ENCODE data around the gene FRAT2. TPM values are rescaled to one million over a fixed set of nuclear protein-coding genes. Genes with fewer than 3 reads are reported as not detected.

FRAT2 gene, protein sequence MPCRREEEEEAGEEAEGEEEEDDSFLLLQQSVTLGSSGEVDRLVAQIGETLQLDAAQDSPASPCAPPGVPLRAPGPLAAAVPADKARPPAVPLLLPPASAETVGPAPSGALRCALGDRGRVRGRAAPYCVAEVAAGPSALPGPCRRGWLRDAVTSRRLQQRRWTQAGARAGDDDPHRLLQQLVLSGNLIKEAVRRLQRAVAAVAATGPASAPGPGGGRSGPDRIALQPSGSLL
- 3.1 and 4.8 TPM in 2 replicates for total RNA-seq (2014; rRNA removed; shearing (Covaris generic))

GRCh38 chr10:97334370-97335175 is at the start of gene FRAT2:
TSS of gene FRAT2 (minus strand) at chr10:97334729. CDS start at chr10:97334572, 157 bp downstream.
- DNase-seq (ENCODE audit: low read depth): peak; percentile 87

DNA sequence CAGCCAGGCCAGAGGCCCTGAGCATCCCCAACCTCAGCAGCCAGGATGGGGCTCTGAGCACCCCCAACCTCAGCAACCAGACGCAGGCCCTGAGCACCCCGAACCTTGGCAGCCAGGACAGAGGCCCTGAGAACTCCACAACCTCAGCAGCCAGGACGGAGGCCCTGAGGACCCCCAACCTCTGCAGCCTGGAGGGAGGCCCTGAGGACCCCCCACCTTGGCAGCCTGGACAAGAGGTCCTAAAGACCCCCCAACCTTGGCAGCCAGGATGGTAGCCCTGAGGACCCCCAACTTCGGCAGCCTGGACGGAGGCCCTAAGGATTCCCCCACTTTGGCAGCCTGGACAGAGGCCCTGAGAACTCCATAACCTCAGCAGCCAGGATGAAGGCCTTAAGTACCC is 49.6 kb upstream of the FRAT2 start:
- DNase-seq (ENCODE audit: low read depth): no peak

DNA sequence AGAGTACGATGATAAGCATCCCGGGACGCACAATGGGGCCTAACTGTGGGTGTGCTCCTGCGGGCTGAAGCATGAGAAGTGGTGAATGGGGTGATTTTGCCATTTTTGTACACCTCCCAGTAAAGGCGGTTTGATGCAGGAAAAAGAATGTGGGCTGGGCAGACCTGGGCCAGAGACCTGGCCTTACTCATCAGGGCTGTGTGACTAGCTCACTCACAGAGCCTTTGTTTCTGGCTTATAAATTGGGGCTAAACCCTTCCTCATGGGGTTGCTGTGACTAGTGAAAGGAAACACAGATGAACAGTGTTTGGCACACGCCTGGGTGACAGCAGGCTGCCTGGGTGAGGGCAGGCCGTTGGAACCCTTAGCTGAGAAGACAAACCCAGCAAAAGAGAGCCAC is 48.6 kb upstream of the FRAT2 start:
- DNase-seq (ENCODE audit: low read depth): no peak

- DNase-seq (ENCODE audit: low read depth): no peak
Observed at GRCh38 chr10:97381626-97382025, 47.1 kb upstream of the FRAT2 start.

DNA sequence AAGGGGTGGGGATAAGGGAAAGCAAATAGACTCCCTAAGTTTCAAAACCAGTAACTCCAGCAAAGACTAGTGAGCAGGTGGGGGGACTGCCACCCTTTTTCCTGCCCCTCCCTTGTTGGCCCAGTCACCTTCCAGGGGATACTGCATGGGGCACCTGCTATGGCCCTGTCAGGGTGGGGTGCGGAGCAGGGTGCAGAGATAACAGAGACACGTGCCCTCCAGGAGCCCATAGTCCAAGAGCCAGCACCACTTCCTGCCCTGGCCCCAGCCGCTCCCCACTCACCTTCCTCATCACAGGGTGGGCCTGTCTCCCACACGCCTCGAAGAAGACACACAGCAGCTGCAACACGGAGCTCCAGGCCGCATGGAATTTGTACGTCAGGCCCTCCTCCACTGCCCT is 46.0 kb upstream of the FRAT2 start:
- DNase-seq (ENCODE audit: low read depth): no peak

- no peak for DNase-seq (ENCODE audit: low read depth)
Observed at GRCh38 chr10:97378933-97379921, 44.7 kb upstream of the FRAT2 start.

DNA sequence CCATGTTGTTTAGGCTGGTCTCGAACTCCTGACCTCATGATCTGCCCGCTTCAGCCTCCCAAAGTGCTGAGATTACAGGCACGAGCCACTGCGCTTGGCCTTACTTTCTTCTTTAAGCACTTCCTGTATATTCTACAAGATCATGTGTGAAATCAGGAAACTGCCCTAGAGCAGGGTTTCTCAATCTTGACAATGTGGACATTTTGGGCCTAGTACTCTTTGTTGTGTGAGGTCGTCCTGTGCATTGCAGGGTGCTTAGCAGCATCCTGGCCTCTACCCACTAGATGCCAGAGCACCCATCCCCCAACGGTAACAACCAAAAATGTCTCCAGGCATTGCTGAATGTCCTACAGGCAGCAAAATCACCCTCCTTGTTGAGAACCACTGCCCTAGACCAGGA is 41.9 kb upstream of the FRAT2 start:
- DNase-seq (ENCODE audit: low read depth): no peak

DNA sequence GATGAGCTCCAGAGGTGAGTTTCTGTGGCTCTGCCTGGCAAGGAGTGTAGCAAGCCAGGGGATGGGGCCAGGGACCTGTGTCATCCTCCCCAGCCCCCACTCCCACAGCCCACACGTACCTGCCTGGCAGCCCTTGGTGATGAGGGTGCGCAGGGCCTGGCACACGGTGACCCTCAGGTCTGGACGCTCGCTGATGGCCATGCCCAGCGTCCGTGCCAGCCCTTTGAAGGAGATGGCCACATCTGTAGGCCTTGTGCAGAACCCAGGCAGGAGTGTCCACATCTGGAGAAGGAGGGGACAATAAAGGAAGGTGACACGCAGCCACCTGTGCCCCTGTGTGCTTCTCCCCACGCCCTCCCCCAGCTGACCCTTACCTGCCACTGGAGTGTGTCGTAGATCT is 38.9 kb upstream of the FRAT2 start:
- no peak for DNase-seq (ENCODE audit: low read depth)

- no peak for DNase-seq (ENCODE audit: low read depth)
Observed at GRCh38 chr10:97372233-97372875, 37.8 kb upstream of the FRAT2 start.

DNA sequence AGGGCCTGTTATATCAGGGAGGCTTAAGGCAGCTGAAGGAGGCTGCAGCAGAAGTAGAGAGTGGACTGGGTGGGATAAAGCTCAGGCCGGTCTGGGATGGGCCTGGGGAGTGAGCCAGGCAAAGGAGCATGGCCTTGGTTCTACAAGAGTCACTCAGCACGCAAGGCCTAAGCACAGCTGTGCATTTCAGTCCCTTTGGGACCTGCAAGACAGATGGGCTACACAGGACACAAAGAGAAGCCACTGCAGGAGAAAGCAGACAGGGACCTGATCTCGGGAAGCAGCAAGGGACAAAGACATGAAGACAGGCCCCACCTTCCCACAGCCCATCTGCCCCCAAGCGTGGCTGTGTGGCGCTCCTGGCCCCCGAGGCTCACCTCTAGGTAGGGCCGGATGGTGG is 37.2 kb upstream of the FRAT2 start:
- no peak for DNase-seq (ENCODE audit: low read depth)

DNA sequence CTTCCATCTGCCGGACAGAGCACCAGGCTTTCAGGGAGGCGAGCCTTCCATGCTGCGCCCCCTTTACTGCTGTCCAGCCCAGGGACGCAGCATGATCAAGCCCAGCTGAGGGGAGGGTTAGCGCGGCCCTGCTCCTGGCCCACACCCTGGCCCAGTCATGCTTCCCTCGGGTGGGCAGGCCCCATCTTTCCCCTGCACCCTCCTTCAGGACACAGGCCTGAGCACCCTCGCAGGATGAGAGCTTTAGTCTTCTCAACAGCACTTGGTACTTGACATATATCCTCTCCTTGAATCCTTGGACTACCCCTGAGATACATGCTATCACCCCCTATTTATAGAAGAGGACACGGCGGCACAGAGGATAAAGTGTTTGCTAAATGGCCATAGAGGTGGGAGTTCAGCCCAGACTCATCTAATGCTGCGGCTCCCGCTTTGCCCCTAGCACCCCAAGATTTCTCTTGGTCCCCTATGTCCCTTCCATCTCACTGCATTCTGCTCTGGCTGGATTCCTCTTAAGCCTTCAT is 32.7 kb upstream of the FRAT2 start:
- DNase-seq (ENCODE audit: low read depth): no peak

DNA sequence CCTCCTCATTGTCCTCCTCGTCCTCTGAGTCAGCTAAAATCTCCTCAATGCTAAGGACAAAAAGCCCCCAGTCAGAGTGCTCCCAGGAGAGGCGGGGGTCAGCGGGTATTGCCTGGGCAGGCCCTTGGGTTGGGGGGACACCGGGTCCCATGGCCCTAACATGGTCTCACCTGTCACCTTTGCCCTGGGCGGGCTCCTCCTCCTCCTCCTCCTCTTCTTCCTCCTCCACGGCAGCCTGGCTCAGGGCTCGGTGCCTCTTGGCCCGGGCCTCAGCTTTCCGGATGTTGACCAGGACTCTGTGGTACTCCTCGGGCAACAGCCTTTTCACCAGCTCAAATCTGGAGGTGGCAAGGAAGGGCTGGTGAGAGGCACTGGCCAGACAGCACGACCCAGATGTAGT is 32.0 kb upstream of the FRAT2 start:
- DNase-seq (ENCODE audit: low read depth): no peak

DNA sequence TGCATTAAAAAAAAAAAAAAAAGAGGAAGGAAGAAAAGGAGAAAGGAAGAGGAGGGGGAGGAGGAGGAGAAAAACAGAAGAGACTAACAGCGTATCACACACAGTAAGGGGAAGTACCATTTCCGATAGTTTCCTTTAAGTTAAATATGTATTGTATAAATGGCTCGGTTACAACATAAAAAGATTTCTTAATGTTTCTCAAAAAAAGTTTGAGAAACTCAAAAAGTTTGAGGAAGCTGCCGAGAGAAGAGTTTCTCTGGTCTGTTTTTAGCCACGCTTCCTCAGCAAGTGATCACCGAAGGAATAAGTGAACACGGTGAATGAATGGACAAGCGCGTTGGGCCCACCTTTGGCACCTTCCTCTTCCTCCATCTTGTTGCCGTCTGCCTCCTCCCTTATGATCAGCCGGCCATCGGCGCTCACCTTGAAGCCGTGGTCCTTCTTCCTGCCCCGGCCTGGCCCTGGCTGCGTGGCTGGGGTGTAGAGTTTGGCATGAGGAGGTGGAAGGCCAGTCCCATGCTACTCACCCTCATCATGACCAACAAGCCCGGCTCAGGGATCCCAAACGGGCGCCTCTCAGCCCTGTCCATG is 31.3 kb upstream of the FRAT2 start:
- no peak for DNase-seq (ENCODE audit: low read depth)

DNA sequence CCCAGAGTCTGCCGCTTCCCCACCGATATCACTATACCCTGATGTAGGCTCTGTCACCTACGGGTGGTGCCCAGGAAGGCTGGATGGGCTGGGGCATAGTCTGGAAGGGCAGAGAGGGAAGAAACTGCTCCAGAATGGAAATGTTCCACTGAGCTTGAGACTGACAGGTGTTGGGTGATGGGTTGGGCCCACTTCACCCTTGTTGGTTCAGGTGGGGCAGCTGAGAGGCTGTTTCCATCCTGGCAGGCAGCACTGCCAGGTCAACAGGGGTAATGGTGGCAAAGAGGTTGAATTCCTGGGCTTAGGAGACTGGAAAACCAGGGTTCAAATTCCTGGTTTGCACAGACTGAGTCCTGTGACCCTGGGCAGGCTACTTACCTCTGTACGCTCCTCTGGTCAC is 28.5 kb upstream of the FRAT2 start:
- DNase-seq (ENCODE audit: low read depth): no peak

DNA sequence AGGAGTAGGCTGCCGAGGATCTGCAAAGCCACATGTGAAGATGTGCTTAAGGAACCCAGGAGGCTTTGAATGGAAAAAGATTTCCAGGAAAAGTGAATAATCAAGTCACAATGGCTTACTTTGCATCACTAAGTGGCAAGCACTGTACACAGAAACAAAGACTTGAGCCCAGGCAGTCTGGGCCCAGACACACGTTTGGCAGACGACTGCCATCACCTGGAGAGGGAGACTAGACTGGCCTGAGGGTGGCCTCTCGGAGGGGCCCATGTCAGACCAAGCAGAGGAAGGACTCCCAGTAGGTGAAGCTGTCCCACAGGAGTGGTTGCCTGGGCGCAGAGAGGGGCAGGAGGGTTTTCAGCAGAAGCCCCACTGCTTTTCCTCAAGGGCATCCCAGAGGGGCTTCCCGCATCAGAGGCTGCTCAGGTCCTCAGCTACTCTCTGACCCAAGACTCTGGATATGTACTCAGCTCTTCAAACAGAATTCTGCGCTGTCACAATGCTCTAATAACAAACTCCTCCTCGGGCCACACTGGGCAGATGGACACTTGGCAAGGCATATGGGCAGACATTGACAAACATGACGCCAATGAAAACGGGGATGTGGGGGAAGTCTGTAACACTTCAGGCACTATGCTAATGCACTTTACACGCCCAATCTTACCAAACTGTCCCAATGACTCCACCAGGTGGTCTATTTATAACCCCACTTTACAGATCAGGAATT is 27.9 kb upstream of the FRAT2 start:
- no peak for DNase-seq (ENCODE audit: low read depth)

DNA sequence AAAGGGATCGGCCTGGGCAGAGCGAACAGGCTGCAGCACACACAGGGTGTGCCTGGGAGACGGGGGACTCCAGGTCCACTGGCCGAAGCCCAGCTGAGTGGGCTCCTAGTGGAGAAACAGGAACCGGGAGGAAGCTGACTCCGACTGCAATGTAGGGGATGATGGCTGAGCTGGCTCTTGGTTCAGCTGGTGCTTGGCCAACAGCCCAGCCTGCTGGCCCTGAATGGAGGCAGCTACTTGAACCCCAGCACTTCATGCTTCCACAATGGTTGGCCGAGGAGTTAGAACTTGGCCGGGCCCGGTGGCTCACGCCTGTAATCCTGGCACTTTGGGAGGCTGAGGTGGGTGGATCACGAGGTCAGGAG is 27.0 kb upstream of the FRAT2 start:
- DNase-seq (ENCODE audit: low read depth): no peak

DNA sequence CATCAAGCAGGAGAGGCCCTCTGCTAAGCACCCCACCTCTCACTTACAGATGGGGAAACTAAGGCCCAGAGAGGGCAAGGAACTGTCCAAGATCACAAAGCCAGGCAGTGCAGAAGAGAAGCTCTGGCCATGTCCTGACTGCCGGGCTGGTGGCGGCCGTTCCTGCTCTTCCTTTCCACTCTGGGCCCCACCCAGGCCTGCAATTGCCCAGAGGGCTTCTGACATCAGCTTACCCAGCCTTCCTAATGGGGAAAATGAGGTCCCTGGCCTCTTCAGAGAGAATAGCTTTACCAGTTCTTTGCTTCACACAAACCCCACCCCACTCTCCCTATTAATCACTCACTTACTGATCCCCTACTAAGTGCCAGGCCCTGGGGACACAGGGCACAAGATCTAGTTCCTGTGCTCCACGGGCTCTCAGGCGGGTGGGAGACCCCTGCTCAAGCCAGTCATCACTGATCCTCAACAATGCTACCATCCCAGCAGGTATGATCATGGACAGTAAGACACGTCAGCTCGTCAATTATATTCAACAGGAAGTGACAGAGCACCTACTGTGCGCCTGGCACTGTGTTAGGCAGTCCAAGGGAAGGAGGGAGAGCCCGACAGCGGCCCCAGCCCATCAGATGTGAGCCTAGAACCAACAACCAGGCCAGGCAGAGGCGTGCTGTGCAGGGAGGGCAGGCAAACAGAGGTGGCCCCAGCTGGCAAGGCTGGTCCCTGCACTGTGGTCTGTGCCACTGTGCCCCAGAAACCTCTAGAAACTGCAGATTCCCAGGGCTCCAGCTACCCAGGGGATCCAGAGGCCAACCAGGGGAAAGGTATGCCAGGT is 26.4 kb upstream of the FRAT2 start:
- no peak for DNase-seq (ENCODE audit: low read depth)

GRCh38 chr10:97358781-97359180 is 24.3 kb upstream of the FRAT2 start:
- DNase-seq (ENCODE audit: low read depth): no peak

- no peak for DNase-seq (ENCODE audit: low read depth)
Observed at GRCh38 chr10:97358349-97358748, 23.8 kb upstream of the FRAT2 start.

GRCh38 chr10:97356918-97357317 is 22.4 kb upstream of the FRAT2 start:
- no peak for DNase-seq (ENCODE audit: low read depth)
